ENCODE results near the gene DNHD1.
A peak's percentile ranks its signal among the peaks of the same experiment; 100 is the strongest.

DNA sequence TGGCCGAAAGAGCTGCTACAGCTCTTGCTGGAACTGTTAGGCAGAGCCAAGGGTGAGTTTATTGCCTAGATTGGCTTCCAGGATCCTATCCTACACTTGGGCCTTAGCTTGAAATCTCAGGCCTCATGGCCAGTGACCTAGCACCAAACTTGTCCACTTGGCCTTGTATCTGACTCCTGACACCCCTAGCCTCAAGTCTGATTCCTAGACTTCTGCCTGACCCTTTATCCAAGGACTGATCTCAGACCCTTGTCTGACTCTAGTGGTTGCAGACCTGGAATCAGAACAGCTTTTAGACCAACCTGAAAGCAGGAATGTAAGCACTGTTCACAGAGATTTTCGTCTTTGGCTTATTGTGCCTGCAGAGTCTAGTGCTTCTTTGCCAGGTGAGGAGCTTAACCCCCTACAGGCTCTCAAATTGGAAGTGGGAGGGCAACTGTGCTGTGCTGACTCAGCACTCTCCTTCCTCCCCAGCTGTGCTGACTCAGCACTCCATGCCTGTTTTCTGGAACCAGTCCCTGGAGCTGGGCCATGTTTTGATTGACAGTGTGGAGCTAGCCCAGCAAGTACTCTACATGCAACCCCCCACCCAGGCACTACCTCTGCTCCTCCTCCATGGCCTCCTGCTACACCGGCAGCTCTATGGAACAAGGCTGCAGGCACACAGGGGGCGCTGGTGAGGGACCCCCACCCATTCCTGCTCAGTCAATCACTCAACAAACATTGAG is 71.3 kb downstream of the DNHD1 start:
- TF ChIP-seq CTCF (IDR thresholded peaks at IDR 0.05; ENCODE audit: control extremely low read depth in 1 of 3, insufficient read depth in 1 of 3, low read depth in 1 of 3, low read length in 3 of 3) (peak; percentile 35 to 68 (median 60)), TCF12 (IDR thresholded peaks at IDR 0.05; ENCODE audit: low read depth, low read length) (no peak), PHF8 (conservative IDR thresholded peaks at IDR 0.05; ENCODE audit: low read depth, low read length) (no peak), POLR2A (IDR thresholded peaks at IDR 0.05; ENCODE audit: control extremely low read depth in 1 of 2, low read depth in 2 of 2, low read length in 2 of 2) (no peak), EP300 (IDR thresholded peaks at IDR 0.05; ENCODE audit: borderline replicate concordance in 1 of 2, low read depth in 2 of 2, low read length in 2 of 2) (no peak), EZH2 (IDR thresholded peaks at IDR 0.05; ENCODE audit: low read depth, low read length, severe bottlenecking) (no peak), SUZ12 (IDR thresholded peaks at IDR 0.05; ENCODE audit: low read length) (no peak), POLR2AphosphoS5 (IDR thresholded peaks at IDR 0.05; ENCODE audit: low read depth, low read length) (no peak)

Data from H1 (cell line).